ENCODE data around the gene MCEMP1.

DNA sequence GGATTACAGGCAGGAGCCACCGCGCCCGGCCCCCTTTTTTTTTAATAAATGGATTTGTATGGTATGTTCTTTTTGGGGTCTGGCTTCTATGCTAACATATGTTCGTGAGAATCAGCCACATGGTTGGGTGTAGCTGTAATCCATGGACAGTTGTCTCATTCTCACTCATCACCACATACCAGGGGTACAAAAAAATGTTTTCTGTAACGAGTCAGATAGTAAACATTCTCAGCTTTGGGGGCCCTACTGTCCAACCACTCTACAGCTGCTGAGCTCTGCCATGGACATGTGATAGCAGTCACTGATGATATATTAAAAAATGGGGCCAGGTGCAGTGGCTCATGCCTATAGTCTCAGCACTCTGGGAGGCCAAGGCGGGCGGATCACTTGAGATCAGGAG, 13.2 kb upstream of the MCEMP1 start:
- TF ChIP-seq POLR2A (IDR thresholded peaks at IDR 0.05; ENCODE audit: low read depth, low read length) (no peak), POLR2AphosphoS5 (IDR thresholded peaks at IDR 0.05; ENCODE audit: low read depth, low read length) (no peak)
